GM12878 (cell line): ENCODE results near the gene KLHL22. TPM values are rescaled to one million over a fixed set of nuclear protein-coding genes. Genes with fewer than 3 reads are reported as not detected.

Experiments
- ATAC-seq: fragments of 200-7000 bp; cut with Tn5 transposase; 3 replicates; pipeline ENCODE4 v1.9.1; 2020; ENCODE audit warnings: mild to moderate bottlenecking, moderate library complexity
- Bru-seq: library from RNA; stranded (reverse); fragments of 400-500 nt; gene quantifications from one replicate; lab custom pipeline; 2021; lab: Mats Ljungman, UMichigan
- BruChase-seq, 2 experiments: library from RNA; stranded (reverse); fragments of 400-500 nt; gene quantifications; one replicate each; lab custom pipeline; 2021; lab: Mats Ljungman, UMichigan
- BruUV-seq: library from RNA; stranded (reverse); fragments of 400-500 nt; replicated peaks from 2 replicates; lab custom pipeline; 2021; lab: Mats Ljungman, UMichigan
- CTCF ChIA-PET: fragments of 300-600 bp; sonication (Branson Sonifier 250); formaldehyde crosslinking; extraction: SDS; loops from one replicate; lab custom pipeline; 2021; ENCODE audit warnings: inconsistent platforms; lab: Yijun Ruan, JAX
- POLR2A ChIA-PET: fragments of 350-600 bp; formaldehyde crosslinking; extraction: SDS; loops from one replicate; lab custom pipeline; 2021; ENCODE audit warnings: inconsistent platforms; lab: Charles Lee
- RAD21 ChIA-PET: fragments of 300-600 bp; sonication (Branson Sonifier 250); formaldehyde crosslinking; loops from one replicate; lab custom pipeline; 2023; ENCODE audit warnings: antibody characterized with exemption; ENCODE audit not compliant: unreplicated experiment; lab: Charles Lee
- SMC1A ChIA-PET: fragments of 300-600 bp; sonication (Branson Sonifier 250); formaldehyde crosslinking; loops from one replicate; lab custom pipeline; 2023; ENCODE audit not compliant: unreplicated experiment, uncharacterized antibody; lab: Charles Lee
- DNase-seq: peaks from one replicate; pipeline ENCODE4 v3.0.0-alpha.2; 2011; ENCODE audit warnings: low read depth, low spot score
- FAIRE-seq: peaks from 3 replicates; lab custom pipeline; 2011; peaks lifted over from hg19 to GRCh38; lab: Jason Lieb, UNC
- H2AFZ ChIP-seq: 2 replicates; pipeline ENCODE4 v1.6.0; 2011; ENCODE audit warnings: low read depth, low read length, control low read depth; ENCODE audit not compliant: control insufficient read depth
- H3K27ac ChIP-seq: 2 replicates; pipeline ENCODE4 v1.5.1; 2011; ENCODE audit warnings: control low read depth; ENCODE audit not compliant: control insufficient read depth, insufficient read depth
- H3K27me3 ChIP-seq, 2 experiments: replicated peaks in 1 of 2; 2 replicates each; pipeline versions ENCODE4 v1.6.0 to v1.6.1; 2011; ENCODE audit warnings: low read length in 1 of 2; ENCODE audit not compliant: control insufficient read depth in 2 of 2, insufficient read depth in 2 of 2
- H3K36me3 ChIP-seq, 2 experiments: 2 replicates each; pipeline ENCODE4 v1.5.1; 2011; ENCODE audit warnings: low read length in 1 of 2; ENCODE audit not compliant: control insufficient read depth in 2 of 2, insufficient read depth in 2 of 2
- H3K4me1 ChIP-seq: 2 replicates; pipeline ENCODE4 v1.6.1; 2011; ENCODE audit warnings: mild to moderate bottlenecking, low read length, moderate library complexity, mixed read lengths; ENCODE audit not compliant: control insufficient read depth, insufficient read depth
- H3K4me2 ChIP-seq: 2 replicates; pipeline ENCODE4 v1.6.0; 2011; ENCODE audit warnings: control low read depth; ENCODE audit not compliant: control insufficient read depth, insufficient read depth
- H3K4me3 ChIP-seq: fragments of 200-600 bp; sonication (generic); 2 replicates; pipeline ENCODE4 v1.5.1; 2016
- H3K79me2 ChIP-seq: 2 replicates; pipeline ENCODE4 v1.6.0; 2011; ENCODE audit warnings: low read length; ENCODE audit not compliant: control insufficient read depth, insufficient read depth
- H3K9ac ChIP-seq: 2 replicates; pipeline ENCODE4 v1.8.0; 2011; ENCODE audit warnings: low read length, control low read depth, mixed read lengths; ENCODE audit not compliant: control insufficient read depth, insufficient read depth
- H3K9me3 ChIP-seq: replicated peaks from 3 replicates; pipeline ENCODE4 v1.5.1; 2011; ENCODE audit warnings: mild to moderate bottlenecking, low read length; ENCODE audit not compliant: control insufficient read depth, insufficient read depth
- H4K20me1 ChIP-seq: 2 replicates; pipeline ENCODE4 v1.6.0; 2011; ENCODE audit not compliant: control insufficient read depth, insufficient read depth
- E2F4 ChIP-seq: IDR thresholded peaks from 2 replicates; pipeline ENCODE4 v1.6.1; 2012; ENCODE audit warnings: low read depth, low read length, improper control_type of control experiment
- EED ChIP-seq: sonication (generic); IDR thresholded peaks from 2 replicates; pipeline ENCODE4 v1.6.1; 2016; ENCODE audit warnings: antibody characterized with exemption, low read depth
- EGR1 ChIP-seq, 2 experiments: IDR thresholded peaks; 1 replicate in 1 of 2; 2 replicates in 1 of 2; pipeline ENCODE4 v1.6.1; 2011 to 2012; ENCODE audit warnings: low read depth in 2 of 2, low read length in 2 of 2, borderline replicate concordance in 1 of 2, mild to moderate bottlenecking in 1 of 2, moderate library complexity in 1 of 2
- GATAD2B ChIP-seq: fragments of 450-650 bp; conservative IDR thresholded peaks from 2 replicates; pipeline ENCODE4 v1.6.1; 2017; ENCODE audit warnings: low read depth, mild to moderate bottlenecking, moderate library complexity
- LARP7 ChIP-seq: fragments of 450-650 bp; IDR thresholded peaks from 2 replicates; pipeline ENCODE4 v1.6.1; 2017; ENCODE audit warnings: mild to moderate bottlenecking
- MEF2B ChIP-seq: fragments of 450-650 bp; IDR thresholded peaks from 2 replicates; pipeline ENCODE4 v1.6.1; 2018; ENCODE audit warnings: mild to moderate bottlenecking, moderate library complexity; ENCODE audit not compliant: partially characterized antibody, poor library complexity, severe bottlenecking
- NFXL1 ChIP-seq: fragments of 450-650 bp; IDR thresholded peaks from 2 replicates; pipeline ENCODE4 v1.6.1; 2017; ENCODE audit warnings: antibody characterized with exemption, mild to moderate bottlenecking, borderline replicate concordance
- PAX5 ChIP-seq: IDR thresholded peaks from 2 replicates; pipeline ENCODE4 v1.6.1; 2011; ENCODE audit warnings: low read depth, low read length, borderline replicate concordance
- ZNF592 ChIP-seq: fragments of 450-650 bp; IDR thresholded peaks from 2 replicates; pipeline ENCODE4 v1.6.1; 2017; ENCODE audit warnings: mild to moderate bottlenecking, moderate library complexity
- WGBS: methylation state at CpG from one replicate; pipeline ENCODE4 v1.1.6; 2016; ENCODE audit warnings: low lambda C conversion rate; ENCODE audit not compliant: insufficient replicate concordance, insufficient coverage; ENCODE audit errors: missing lambda C conversion rate; 5-methylcytosine and 5-hydroxymethylcytosine counted together
- in situ Hi-C: fragments of 300-500 bp; cut with MboI; formaldehyde crosslinking; loops from 9 replicates; pipeline ENCODE4 v1.14.3; 2018; ENCODE audit warnings: mixed read lengths
- intact Hi-C: fragments of 100-400 bp; cut with micrococcal nuclease; formaldehyde crosslinking; loops from one replicate; pipeline ENCODE4 v1.14.2; 2022; ENCODE audit not compliant: unreplicated experiment
- long read RNA-seq, 2 experiments: library from polyadenylated mRNA; unstranded; transcript quantifications; one replicate each; pipeline ENCODE4 v2.0.0, GENCODE V29; 2019 to 2020
- polyA minus RNA-seq, 3 experiments: library from RNA; depleted of rRNA, polyadenylated mRNA; stranded (reverse); fragments of >200 nt; gene quantifications; 2 replicates each; pipeline ENCODE4 v1.2.3, GENCODE V29; 2011
- polyA plus RNA-seq, 11 experiments: library from polyadenylated mRNA; depleted of rRNA in 4 of 11; unstranded in 6 of 11; stranded (reverse) in 5 of 11; fragments of >200 nt; fragmentation: Nextera tagmentation in 4 of 11; fragmentation: Illumina TruSeq in 1 of 11; extraction: Ambion mirVana in 4 of 11; extraction: Trizol in 1 of 11; gene quantifications; 1 replicate in 1 of 11; 2 replicates in 10 of 11; pipeline versions ENCODE4 v1.2.1 to v1.2.3, GENCODE V29; 2011 to 2016; ENCODE audit warnings: inconsistent platforms in 2 of 11, missing spikeins in 2 of 11, low read depth in 1 of 11
- total RNA-seq, 4 experiments: library from RNA; depleted of rRNA in 3 of 4; stranded (reverse); fragments of >200 nt in 3 of 4; fragmentation: Illumina TruSeq in 1 of 4; extraction: Trizol in 1 of 4; gene quantifications; 2 replicates each; pipeline versions ENCODE4 v1.2.1 to v1.2.3, GENCODE V29; 2013 to 2021

KLHL22 gene
- 70.8 and 75.2 TPM in 2 replicates for total RNA-seq (2013; cell fraction: nucleolus; rRNA removed)
- total RNA-seq (2014; rRNA removed): 20.5 and 22.1 TPM in 2 replicates
- 11.6 and 12.3 TPM in 2 replicates for total RNA-seq (2014; rRNA removed; fragmentation: Illumina TruSeq; extraction: Trizol)
- total RNA-seq (2021): 18.1 and 21.1 TPM in 2 replicates
- polyA plus RNA-seq (2011; ENCODE audit: low read depth): 5.7 TPM
- 9.4 and 14.3 TPM in 2 replicates for polyA plus RNA-seq (2011; rRNA removed)
- 13.5 and 18.9 TPM in 2 replicates for polyA plus RNA-seq (2011; cell fraction: cytosol; rRNA removed)
- 32.9 and 38.9 TPM in 2 replicates for polyA plus RNA-seq (2011; cell fraction: nucleus; rRNA removed)
- 8.9 and 11.3 TPM in 2 replicates for polyA plus RNA-seq (2012)
- polyA plus RNA-seq (2014; fragmentation: Illumina TruSeq; extraction: Trizol): 13.5 and 14.0 TPM in 2 replicates
- polyA plus RNA-seq (2014; fragmentation: Nextera tagmentation; extraction: Ambion mirVana): under 1 TPM; 0.06 to 0.71 TPM
- 19.9 and 21.9 TPM in 2 replicates for polyA plus RNA-seq (2014; rRNA removed)
- polyA plus RNA-seq (2016; fragmentation: Nextera tagmentation; extraction: Ambion mirVana): 10 to 100 TPM; 12.0 to 16.1 TPM
- 25.9 and 26.5 TPM in 2 replicates for polyA minus RNA-seq (2011; rRNA and poly(A)+ RNA removed)
- 5.4 and 6.7 TPM in 2 replicates for polyA minus RNA-seq (2011; cell fraction: cytosol; rRNA and poly(A)+ RNA removed)
- 14.5 and 29.1 TPM in 2 replicates for polyA minus RNA-seq (2011; cell fraction: nucleus; rRNA and poly(A)+ RNA removed)
- percentile 66 among the genes with signal in this experiment for Bru-seq, nascent RNA
- BruChase-seq, experiment 1, labeled RNA remaining after a 6-hour chase: percentile 65 among the genes with signal in this experiment
- BruChase-seq, experiment 2, labeled RNA remaining after a 2-hour chase: percentile 65 among the genes with signal in this experiment
- long read RNA-seq, experiment 1, partial matches to known transcripts: 2 of 8 reads
- long read RNA-seq, experiment 1, other reads (novel, unspliced or antisense): 4 of 8 reads
- long read RNA-seq, experiment 2, partial matches to known transcripts: 0 of 3 reads
- long read RNA-seq, experiment 2, other reads (novel, unspliced or antisense): 2 of 3 reads

GRCh38 chr22:20494978-20495860, at the start of gene KLHL22:
TSS of gene KLHL22 (minus strand) at chr22:20495795. CDS start at chr22:20489211, 6,584 bp downstream.
- Histone ChIP-seq H3K9me3 (no peaks in the 10 kb centered on the region), H3K9ac (peak within 1 kb of the TSS; percentile 79), H2AFZ (peak within 1 kb of the TSS; percentile 98), H3K27me3 (no peaks in the 10 kb centered on the region), H3K4me2 (peak within 1 kb of the TSS; percentile 88), H3K4me3 (peak within 1 kb of the TSS; percentile 90), H3K79me2 (peaks cover 18% of the 10 kb centered on the region), H3K27ac (peak within 1 kb of the TSS; percentile 82), H4K20me1 (no peaks in the 10 kb centered on the region), H3K36me3 (no peaks in the 10 kb centered on the region), H3K4me1 (peaks cover 10% of the 10 kb centered on the region; the same call in 1 of the 2 replicates)
- no peak for DNase-seq
- peak; percentile 34 for ATAC-seq
- FAIRE-seq: no peak
- intact Hi-C loops: loop anchor here (5.0 kb wide), 1 partner anchor 338 kb away; no protein-coding TSS in a partner anchor
- no TSS peak for BruUV-seq
- POLR2A ChIA-PET: interaction anchor here (0.6 to 2.0 kb wide), 6 partner anchors 12 to 84 kb away, joined by 3 to 6 read pairs (median 4); partner anchors contain the start of gene MED15
- RAD21 ChIA-PET: interaction anchor here (0.6 to 1.2 kb wide), 9 partner anchors 14 to 605 kb away, joined by 3 to 5 read pairs (median 3); no protein-coding TSS in a partner anchor
- in situ Hi-C loops: loop anchor here (5.0 kb wide), 1 partner anchor 73 kb away; no protein-coding TSS in a partner anchor
- 2% methylated on average over 59 of the region's 108 CpGs for WGBS
- SMC1A ChIA-PET: interaction anchor here (1.5 to 2.0 kb wide), 3 partner anchors 11 to 77 kb away, joined by 5 to 7 read pairs (median 5); no protein-coding TSS in a partner anchor
- CTCF ChIA-PET: interaction anchor here (1.0 to 2.0 kb wide), 7 partner anchors 12 to 217 kb away, joined by 3 to 9 read pairs (median 6); no protein-coding TSS in a partner anchor
- TF ChIP-seq NFXL1: no peak
- TF ChIP-seq E2F4: no peak
- TF ChIP-seq ZNF592: no peak
- TF ChIP-seq PAX5: peak; percentile 90
- no peak for TF ChIP-seq MEF2B
- TF ChIP-seq EED: peak; percentile 29; the same call in 1 of the 2 replicates
- TF ChIP-seq LARP7: peak; percentile 44; the same call in 1 of the 2 replicates
- peak in 1 of 2 experiments; percentile 83; a peak in 2 of 3 replicates for TF ChIP-seq EGR1 (IDR thresholded peaks at IDR 0.05; ENCODE audit: borderline replicate concordance in 1 of 2, low read depth in 2 of 2, low read length in 2 of 2)
- peak; percentile 66; the same call in 1 of the 2 replicates for TF ChIP-seq GATAD2B
